Middle frontal gyrus (tissue), 1 donor: Measurements from ENCODE around the gene FBXO21.

ENCODE experiments used
- DNase-seq: peaks from one replicate; pipeline ENCODE4 v3.0.0-alpha.2; 2015; ENCODE audit warnings: low spot score; ENCODE audit errors: extremely low spot score

FBXO21 gene

GRCh38 chr12:117140397-117141096 is 49.7 kb downstream of the FBXO21 start:
- no peak for DNase-seq

GRCh38 chr12:117139025-117139717 is 51.1 kb downstream of the FBXO21 start:
- DNase-seq, result no peak

- DNase-seq, result no peak
Observed at GRCh38 chr12:117134721-117135120, 55.5 kb downstream of the FBXO21 start.

GRCh38 chr12:117134059-117134458 is 56.2 kb downstream of the FBXO21 start:
- DNase-seq, result no peak

- no peak for DNase-seq
Observed at GRCh38 chr12:117130801-117131200, 59.5 kb downstream of the FBXO21 start.

GRCh38 chr12:117129391-117129790 is 60.9 kb downstream of the FBXO21 start:
- no peak for DNase-seq

- DNase-seq, result no peak
Observed at GRCh38 chr12:117127933-117128823, 62.1 kb downstream of the FBXO21 start.

- DNase-seq, result no peak
Observed at GRCh38 chr12:117126335-117126734, 63.9 kb downstream of the FBXO21 start.

- DNase-seq, result no peak
Observed at GRCh38 chr12:117125767-117126166, 64.5 kb downstream of the FBXO21 start.

GRCh38 chr12:117125272-117125613 is 65.0 kb downstream of the FBXO21 start:
- DNase-seq, result peak; percentile 47

- DNase-seq, result no peak
Observed at GRCh38 chr12:117124421-117125271, 65.6 kb downstream of the FBXO21 start.

- no peak for DNase-seq
Observed at GRCh38 chr12:117121441-117121840, 68.8 kb downstream of the FBXO21 start.

GRCh38 chr12:117120787-117121186 is 69.5 kb downstream of the FBXO21 start:
- peak; percentile 37 for DNase-seq

- DNase-seq, result no peak
Observed at GRCh38 chr12:117119592-117120198, 70.6 kb downstream of the FBXO21 start.

- DNase-seq, result peak; percentile 42
Observed at GRCh38 chr12:117118838-117119591, 71.3 kb downstream of the FBXO21 start.

- no peak for DNase-seq
Observed at GRCh38 chr12:117114784-117115183, 75.5 kb downstream of the FBXO21 start.

GRCh38 chr12:117113231-117113630 is 77.0 kb downstream of the FBXO21 start:
- DNase-seq, result no peak

- DNase-seq, result no peak
Observed at GRCh38 chr12:117111821-117112595, 78.3 kb downstream of the FBXO21 start.

GRCh38 chr12:117111386-117111785 is 78.9 kb downstream of the FBXO21 start:
- DNase-seq, result no peak
